ENCODE data around the gene S1PR5. TPM values are rescaled to one million over a fixed set of nuclear protein-coding genes. Genes with fewer than 3 reads are reported as not detected.
A peak's percentile ranks its signal among the peaks of the same experiment; 100 is the strongest.

Gene S1PR5
- total RNA-seq (2021) (0.41 and 1.1 TPM in 2 replicates), Bru-seq, nascent RNA (percentile 12 among the genes with signal in this experiment), BruChase-seq, experiment 1, labeled RNA remaining after a 2-hour chase (percentile 28 among the genes with signal in this experiment), BruChase-seq, experiment 2, labeled RNA remaining after a 6-hour chase (not detected)
- long read RNA-seq, partial matches to known transcripts: 1 of 5 reads
- long read RNA-seq, other reads (novel, unspliced or antisense): 0 of 5 reads

GRCh38 chr19:10517361-10517759 lies at the start of gene S1PR5:
Gene S1PR5, minus strand, starts transcription at chr19:10517447. Its CDS starts 2,436 bp downstream, at chr19:10515011.
- ChIA-PET POLR2A (ENCODE audit: low non-redundant PET) (no interaction called here), CTCF (no interaction called here)
- DNase-seq (ENCODE audit: low spot score): peak; percentile 24
- no peaks in the 10 kb centered on the region for H3K36me3 ChIP-seq (ENCODE audit: insufficient read depth, low read length, poor library complexity, severe bottlenecking)
- no TSS peak for BruUV-seq (replicated peaks)
- TF ChIP-seq EZH2 (IDR thresholded peaks at IDR 0.05; ENCODE audit: borderline replicate concordance, low read depth, low read length, poor library complexity, severe bottlenecking) (no peak), CTCF (conservative IDR thresholded peaks at IDR 0.05; ENCODE audit: low read depth, low read length) (no peak)
- H3K4me3 ChIP-seq (ENCODE audit: low read depth, low read length, poor library complexity, severe bottlenecking): peak within 1 kb of the TSS; percentile 53
- H3K4me1 ChIP-seq (ENCODE audit: insufficient read depth, low read length, poor library complexity, severe bottlenecking): no peaks in the 10 kb centered on the region
- intact Hi-C loops (cut with micrococcal nuclease; ENCODE audit: unreplicated experiment): no loop called here
- no peak within 1 kb of the TSS for H3K27ac ChIP-seq (ENCODE audit: low read depth, low read length, poor library complexity, severe bottlenecking)
- no peaks in the 10 kb centered on the region for H3K9me3 ChIP-seq (ENCODE audit: low read depth, low read length, poor library complexity, severe bottlenecking)
- H3K27me3 ChIP-seq (replicated peaks; ENCODE audit: insufficient read depth, low read depth, low read length, poor library complexity): peaks cover 26% of the 10 kb centered on the region

- H3K4me3 ChIP-seq (ENCODE audit: low read depth, low read length, poor library complexity, severe bottlenecking): peak overlapping the region; percentile 90
- POLR2A ChIA-PET (ENCODE audit: low non-redundant PET): no interaction called here
- H3K4me1 ChIP-seq (ENCODE audit: insufficient read depth, low read length, poor library complexity, severe bottlenecking): peaks cover 32% of the 10 kb centered on the region
- DNase-seq (ENCODE audit: low spot score): no peak
- H3K36me3 ChIP-seq (ENCODE audit: insufficient read depth, low read length, poor library complexity, severe bottlenecking): peaks cover 12% of the 10 kb centered on the region
- H3K27ac ChIP-seq (ENCODE audit: low read depth, low read length, poor library complexity, severe bottlenecking): peak overlapping the region; percentile 62
- BruUV-seq (replicated peaks): no TSS peak
- TF ChIP-seq CTCF (conservative IDR thresholded peaks at IDR 0.05; ENCODE audit: low read depth, low read length): no peak
- no peak for TF ChIP-seq EZH2 (IDR thresholded peaks at IDR 0.05; ENCODE audit: borderline replicate concordance, low read depth, low read length, poor library complexity, severe bottlenecking)
- no peaks in the 10 kb centered on the region for H3K9me3 ChIP-seq (ENCODE audit: low read depth, low read length, poor library complexity, severe bottlenecking)
- CTCF ChIA-PET: interaction anchor here (0.6 kb wide), 2 partner anchors 150 to 303 kb away, joined by 3 to 11 read pairs; no protein-coding TSS in a partner anchor
- intact Hi-C loops (cut with micrococcal nuclease; ENCODE audit: unreplicated experiment): loop anchor here (5.0 kb wide), 5 partner anchors 65 to 150 kb away; partner anchors contain the start of genes ILF3 and KEAP1
- no peaks in the 10 kb centered on the region for H3K27me3 ChIP-seq (replicated peaks; ENCODE audit: insufficient read depth, low read depth, low read length, poor library complexity)
Measured at GRCh38 chr19:10566658-10567410, 49.6 kb upstream of the S1PR5 start.

GRCh38 chr19:10566408-10566657 lies 49.1 kb upstream of the S1PR5 start:
- intact Hi-C loops (cut with micrococcal nuclease; ENCODE audit: unreplicated experiment): loop anchor here (5.0 kb wide), 5 partner anchors 64 to 149 kb away; partner anchors contain the start of genes ILF3 and KEAP1
- no peak for DNase-seq (ENCODE audit: low spot score)
- no peaks in the 10 kb centered on the region for H3K27me3 ChIP-seq (replicated peaks; ENCODE audit: insufficient read depth, low read depth, low read length, poor library complexity)
- no peak for TF ChIP-seq EZH2 (IDR thresholded peaks at IDR 0.05; ENCODE audit: borderline replicate concordance, low read depth, low read length, poor library complexity, severe bottlenecking)
- TF ChIP-seq CTCF (conservative IDR thresholded peaks at IDR 0.05; ENCODE audit: low read depth, low read length): no peak
- H3K4me3 ChIP-seq (ENCODE audit: low read depth, low read length, poor library complexity, severe bottlenecking): peak overlapping the region; percentile 90
- H3K36me3 ChIP-seq (ENCODE audit: insufficient read depth, low read length, poor library complexity, severe bottlenecking): peaks cover 17% of the 10 kb centered on the region
- peak overlapping the region; percentile 62 for H3K27ac ChIP-seq (ENCODE audit: low read depth, low read length, poor library complexity, severe bottlenecking)
- BruUV-seq (replicated peaks): no TSS peak
- peaks cover 32% of the 10 kb centered on the region for H3K4me1 ChIP-seq (ENCODE audit: insufficient read depth, low read length, poor library complexity, severe bottlenecking)
- ChIA-PET CTCF (interaction anchor here (0.6 to 0.7 kb wide), 2 partner anchors 43 to 304 kb away, joined by 4 to 11 read pairs; no protein-coding TSS in a partner anchor), POLR2A (ENCODE audit: low non-redundant PET) (no interaction called here)
- H3K9me3 ChIP-seq (ENCODE audit: low read depth, low read length, poor library complexity, severe bottlenecking): no peaks in the 10 kb centered on the region

All from A673 (cell line).